GM12891 (cell line): Measurements from ENCODE around the gene DOK1.
"Not testable (repeated sequence)": the region's sequence is repeated elsewhere in the genome, so short reads cannot be mapped to it uniquely, and the experiment has no call there.

Experiments used
- DNase-seq: peaks from one replicate; pipeline ENCODE4 v3.0.0; 2011; ENCODE audit warnings: low spot score; ENCODE audit not compliant: insufficient read length
- FAIRE-seq: peaks from 2 replicates; lab custom pipeline; 2011; peaks lifted over from hg19 to GRCh38; lab: Jason Lieb, UNC
- PAX5 ChIP-seq: IDR thresholded peaks from 2 replicates; pipeline ENCODE4 v1.6.1; 2011; ENCODE audit warnings: low read length, moderate library complexity, mild to moderate bottlenecking; ENCODE audit not compliant: insufficient read depth, severe bottlenecking
- POLR2A ChIP-seq: IDR thresholded peaks from 2 replicates; pipeline ENCODE4 v1.6.1; 2011; ENCODE audit warnings: low read depth, low read length, control low read depth
- POLR2AphosphoS5 ChIP-seq: IDR thresholded peaks from 2 replicates; pipeline ENCODE4 v1.6.1; 2011; ENCODE audit warnings: low read depth, low read length, control low read depth
- POU2F2 ChIP-seq: IDR thresholded peaks from 2 replicates; pipeline ENCODE4 v1.6.1; 2011; ENCODE audit warnings: low read depth, mild to moderate bottlenecking, control low read depth, low read length, moderate library complexity
- SPI1 ChIP-seq: IDR thresholded peaks from 2 replicates; pipeline ENCODE4 v1.6.1; 2011; ENCODE audit warnings: low read depth, low read length, control low read depth
- TAF1 ChIP-seq: IDR thresholded peaks from 2 replicates; pipeline ENCODE4 v1.6.1; 2011; ENCODE audit warnings: low read depth, low read length, control low read depth

The DOK1 gene

GRCh38 chr2:74556159-74556558 lies 1.6 kb downstream of the DOK1 start:
- DNase-seq, result no peak
- TF ChIP-seq POLR2AphosphoS5, result no peak
- no peak for TF ChIP-seq POLR2A
- no peak for TF ChIP-seq SPI1
- TF ChIP-seq PAX5, result no peak
- no peak for TF ChIP-seq POU2F2
- TF ChIP-seq TAF1, result no peak
- no peak for FAIRE-seq

DNA sequence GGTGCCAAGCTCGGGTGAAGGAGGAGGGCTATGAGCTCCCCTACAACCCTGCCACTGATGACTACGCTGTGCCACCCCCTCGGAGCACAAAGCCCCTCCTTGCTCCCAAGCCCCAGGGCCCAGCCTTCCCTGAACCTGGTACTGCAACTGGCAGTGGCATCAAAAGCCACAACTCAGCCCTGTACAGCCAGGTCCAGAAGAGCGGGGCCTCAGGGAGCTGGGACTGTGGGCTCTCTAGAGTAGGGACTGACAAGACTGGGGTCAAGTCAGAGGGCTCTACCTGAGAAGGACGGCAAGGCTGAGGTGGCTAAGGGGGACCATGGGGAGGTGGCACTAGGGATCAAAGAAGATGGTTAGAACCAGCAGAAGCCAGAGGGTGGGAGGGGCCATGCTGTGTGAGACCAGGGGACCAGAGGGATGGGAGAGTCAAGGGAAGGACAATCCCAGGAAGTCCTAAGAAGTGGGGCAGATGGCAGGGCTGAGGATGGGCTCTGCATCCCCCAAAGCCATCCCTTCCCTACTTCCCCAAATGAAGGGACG lies 2.4 kb downstream of the DOK1 start:
- no peak for DNase-seq
- no peak for FAIRE-seq
- TF ChIP-seq TAF1 (no peak), POLR2AphosphoS5 (no peak), SPI1 (no peak)

DNA sequence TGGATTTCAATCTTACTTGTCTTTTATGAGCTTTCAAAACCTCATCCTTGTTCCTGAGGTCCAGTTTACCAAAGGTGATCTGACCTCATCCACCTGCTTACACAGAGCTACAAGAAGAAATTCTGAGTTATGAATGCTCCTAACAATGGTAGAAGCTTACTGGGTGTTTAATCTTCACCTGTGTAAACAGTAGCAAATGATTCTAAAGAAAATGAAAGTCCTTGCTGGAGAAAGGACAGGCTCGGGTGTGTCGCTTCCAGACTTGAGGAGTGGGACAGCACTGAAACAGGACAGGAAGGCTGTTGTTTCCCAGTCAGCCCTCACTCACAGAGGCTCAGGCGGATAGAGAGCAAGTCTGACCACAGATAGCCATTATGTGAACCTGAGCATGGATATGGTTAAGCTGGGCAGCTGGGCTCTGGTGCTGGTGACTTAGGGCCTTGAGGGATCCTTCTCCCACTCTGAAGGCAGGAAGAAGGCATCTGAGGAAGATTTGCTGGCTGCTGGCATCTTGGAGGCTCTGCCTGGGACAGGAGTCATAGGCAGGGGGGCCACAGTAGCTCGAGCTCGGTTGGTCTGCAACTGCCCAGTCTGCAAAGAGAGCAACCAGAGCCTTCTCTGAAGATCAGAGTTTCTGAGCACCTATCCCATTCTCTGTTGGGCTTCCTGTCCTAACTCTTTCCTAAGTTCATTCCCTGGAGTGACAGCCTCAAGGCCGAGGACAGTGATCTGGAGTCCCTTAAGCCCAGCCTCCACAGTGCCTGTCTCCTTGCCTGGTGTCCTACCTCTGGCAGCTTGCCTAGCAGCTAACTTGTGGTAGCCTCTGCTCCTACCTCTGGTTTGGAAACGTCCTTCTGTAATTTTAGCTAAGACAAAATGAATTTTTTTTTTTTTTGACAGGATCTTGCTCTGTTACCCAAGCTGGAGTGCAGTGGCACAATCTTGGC lies 4.0 kb downstream of the DOK1 start:
- no peak for FAIRE-seq
- TF ChIP-seq POLR2A (no peak), SPI1 (no peak)

GRCh38 chr2:74559912-74560311 lies 5.4 kb downstream of the DOK1 start:
- TF ChIP-seq POU2F2, result no peak
- no peak for TF ChIP-seq PAX5
- no peak for TF ChIP-seq TAF1
- no peak for TF ChIP-seq SPI1
- TF ChIP-seq POLR2AphosphoS5, result no peak
- no peak for TF ChIP-seq POLR2A
- DNase-seq (no peak), FAIRE-seq (no peak)

More for the DNA sequence above, 4.0 kb downstream of the DOK1 start:
- DNase-seq, result no peak

- TF ChIP-seq POLR2A (no peak), POLR2AphosphoS5 (no peak), SPI1 (no peak), TAF1 (no peak), PAX5 (no peak), POU2F2 (no peak)
- DNase-seq, result no peak
- no peak for FAIRE-seq
Observed at GRCh38 chr2:74560591-74560990, 6.1 kb downstream of the DOK1 start.

GRCh38 chr2:74561022-74561421 lies 6.5 kb downstream of the DOK1 start:
- DNase-seq, FAIRE-seq: not testable (repeated sequence)

DNA sequence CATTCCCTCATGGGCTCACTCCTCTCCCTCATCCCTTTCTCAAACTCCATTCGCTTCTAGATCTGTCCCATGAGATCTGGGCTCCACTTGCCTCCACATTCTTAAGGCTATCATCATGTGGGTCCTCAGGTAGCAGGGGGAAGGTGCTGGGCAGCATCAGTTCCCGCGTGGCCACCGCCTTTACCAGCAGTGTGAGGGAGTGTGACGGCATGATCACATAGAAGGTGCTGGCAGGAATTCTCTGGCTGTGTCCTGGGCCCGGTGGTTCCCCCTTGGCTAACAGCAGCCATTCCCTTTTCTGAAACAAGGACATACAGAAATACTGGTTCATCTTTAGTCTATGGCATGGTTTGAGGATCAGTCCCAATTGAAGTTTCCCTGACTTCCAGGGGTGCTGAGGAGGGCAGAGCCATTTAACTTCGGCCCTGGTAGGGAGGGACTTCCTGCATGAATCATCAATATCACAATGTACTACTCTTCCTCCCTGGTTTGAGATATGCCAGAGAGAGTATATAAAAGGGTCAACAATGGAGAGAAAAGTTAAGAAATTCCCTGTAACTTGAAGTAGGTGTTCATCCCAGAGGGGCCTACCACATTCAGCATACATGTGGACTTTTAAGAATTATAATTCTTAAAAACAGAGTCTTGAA lies 7.7 kb downstream of the DOK1 start:
- FAIRE-seq (no peak), DNase-seq (no peak)
- no peak for TF ChIP-seq SPI1
- TF ChIP-seq TAF1, result no peak
- TF ChIP-seq POLR2AphosphoS5, result no peak
- TF ChIP-seq POLR2A, result no peak
- no peak for TF ChIP-seq POU2F2
- no peak for TF ChIP-seq PAX5

GRCh38 chr2:74564222-74564621 lies 9.7 kb downstream of the DOK1 start:
- FAIRE-seq (peak; percentile 63), DNase-seq (no peak)
- TF ChIP-seq POLR2AphosphoS5 (no peak), POU2F2 (no peak), PAX5 (no peak), TAF1 (no peak), POLR2A (no peak), SPI1 (no peak)

DNA sequence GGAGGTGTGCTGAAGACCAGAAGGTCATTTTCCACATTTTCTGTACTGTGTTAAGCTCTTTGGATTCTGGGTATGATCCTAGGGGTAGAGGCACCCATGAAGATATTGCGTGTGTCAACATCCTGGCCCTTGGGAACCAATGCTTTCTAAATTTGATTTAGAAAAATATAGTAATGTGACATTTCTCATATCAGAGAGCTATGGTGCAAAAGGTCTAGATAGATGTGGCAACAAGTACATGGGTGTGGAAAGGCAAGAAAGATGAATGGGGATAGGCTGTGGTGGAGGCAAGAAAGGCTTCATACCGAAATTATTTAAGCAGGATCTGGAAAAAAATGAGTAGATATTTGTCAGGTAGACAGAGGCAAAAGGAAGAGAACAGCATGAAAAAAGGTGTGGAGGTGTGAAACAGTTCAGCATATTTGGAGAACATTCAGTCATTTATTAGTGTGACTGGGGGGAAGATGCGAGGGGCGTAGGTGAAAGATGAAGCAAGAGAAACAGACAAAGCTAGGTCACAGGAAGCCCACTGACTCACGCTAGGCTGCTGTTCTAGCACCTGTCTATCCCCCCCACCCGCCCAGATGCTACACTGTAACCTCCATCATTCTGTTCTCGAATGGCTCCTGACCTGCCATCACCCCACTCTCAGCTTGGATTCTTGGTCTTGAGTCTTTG lies 11.7 kb downstream of the DOK1 start:
- TF ChIP-seq PAX5, result no peak
- TF ChIP-seq POLR2AphosphoS5, result no peak
- no peak for TF ChIP-seq POU2F2
- no peak for TF ChIP-seq TAF1
- TF ChIP-seq SPI1, result no peak
- TF ChIP-seq POLR2A, result no peak
- no peak for FAIRE-seq
- no peak for DNase-seq
